ENCODE results near the gene PRKCB.

PRKCB gene

DNA sequence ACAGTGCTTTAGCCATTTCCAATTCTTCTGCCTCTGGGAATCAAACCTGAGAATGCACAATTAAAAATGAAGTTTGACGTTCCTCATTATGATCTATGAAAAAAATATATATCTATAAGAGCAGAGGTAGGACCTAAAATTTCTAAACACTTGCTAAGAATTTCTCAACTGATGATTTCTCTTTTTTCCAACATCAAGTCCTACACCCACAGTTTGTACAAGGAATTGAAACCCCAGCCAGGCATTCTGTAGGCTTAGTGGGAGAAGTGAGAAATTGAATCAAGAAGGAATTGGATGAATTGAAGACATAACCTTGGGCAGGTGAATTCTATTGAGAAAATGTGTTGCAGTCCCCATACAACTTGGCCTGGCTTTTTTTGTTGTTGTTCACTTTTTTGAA is 423.0 kb downstream of the PRKCB start:
- no peak for DNase-seq

- no peak for DNase-seq
Observed at GRCh38 chr16:24262816-24263215, 427.0 kb downstream of the PRKCB start.

Data from NCI-H1048 (cell line).